ENCODE measurements around the gene GTF2F2. TPM values are rescaled to one million over a fixed set of nuclear protein-coding genes. Genes with fewer than 3 reads are reported as not detected.

GTF2F2 gene
- total RNA-seq, 4 donors from 2014 or later = 24.5 to 35.0 (median 30.5) TPM

DNA sequence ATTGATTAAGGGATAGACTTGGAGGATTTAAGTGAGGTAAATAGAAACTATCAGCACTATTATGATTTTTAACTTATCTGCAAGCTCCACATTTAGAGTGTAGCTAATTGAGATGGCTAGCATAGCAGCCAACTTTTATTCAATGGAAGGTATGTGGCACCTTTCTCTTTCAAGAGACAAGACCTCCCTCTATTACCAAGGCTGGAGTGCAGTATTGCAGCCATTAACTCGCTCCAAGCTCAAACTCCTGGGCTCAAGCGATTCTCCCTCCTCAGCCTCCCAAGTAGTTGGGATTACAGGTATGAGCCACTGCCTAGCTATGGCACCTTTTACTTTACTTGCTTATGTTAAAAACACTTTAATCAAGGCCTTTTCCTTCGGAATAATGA is 212.5 kb downstream of the GTF2F2 start:
- WGBS = 87% methylated on average over 3 of the region's 3 CpGs
- Histone ChIP-seq H3K4me1 (peaks cover 53% of the 10 kb centered on the region), H3K27ac (no peak overlapping the region), H3K36me3 (peaks cover 32% of the 10 kb centered on the region), H3K4me3 (no peak overlapping the region), H3K9me3 (no peaks in the 10 kb centered on the region), H3K27me3 (no peaks in the 10 kb centered on the region)
- no peak for TF ChIP-seq POLR2A (IDR thresholded peaks at IDR 0.05)
- TF ChIP-seq EP300 (IDR thresholded peaks at IDR 0.05) = no peak
- TF ChIP-seq POLR2AphosphoS5 (IDR thresholded peaks at IDR 0.05) = no peak
- TF ChIP-seq, protein P1, sequence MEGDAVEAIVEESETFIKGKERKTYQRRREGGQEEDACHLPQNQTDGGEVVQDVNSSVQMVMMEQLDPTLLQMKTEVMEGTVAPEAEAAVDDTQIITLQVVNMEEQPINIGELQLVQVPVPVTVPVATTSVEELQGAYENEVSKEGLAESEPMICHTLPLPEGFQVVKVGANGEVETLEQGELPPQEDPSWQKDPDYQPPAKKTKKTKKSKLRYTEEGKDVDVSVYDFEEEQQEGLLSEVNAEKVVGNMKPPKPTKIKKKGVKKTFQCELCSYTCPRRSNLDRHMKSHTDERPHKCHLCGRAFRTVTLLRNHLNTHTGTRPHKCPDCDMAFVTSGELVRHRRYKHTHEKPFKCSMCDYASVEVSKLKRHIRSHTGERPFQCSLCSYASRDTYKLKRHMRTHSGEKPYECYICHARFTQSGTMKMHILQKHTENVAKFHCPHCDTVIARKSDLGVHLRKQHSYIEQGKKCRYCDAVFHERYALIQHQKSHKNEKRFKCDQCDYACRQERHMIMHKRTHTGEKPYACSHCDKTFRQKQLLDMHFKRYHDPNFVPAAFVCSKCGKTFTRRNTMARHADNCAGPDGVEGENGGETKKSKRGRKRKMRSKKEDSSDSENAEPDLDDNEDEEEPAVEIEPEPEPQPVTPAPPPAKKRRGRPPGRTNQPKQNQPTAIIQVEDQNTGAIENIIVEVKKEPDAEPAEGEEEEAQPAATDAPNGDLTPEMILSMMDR (IDR thresholded peaks at IDR 0.05) = no peak
- no peak for DNase-seq (ENCODE audit: low spot score in 2 of 2)

DNA sequence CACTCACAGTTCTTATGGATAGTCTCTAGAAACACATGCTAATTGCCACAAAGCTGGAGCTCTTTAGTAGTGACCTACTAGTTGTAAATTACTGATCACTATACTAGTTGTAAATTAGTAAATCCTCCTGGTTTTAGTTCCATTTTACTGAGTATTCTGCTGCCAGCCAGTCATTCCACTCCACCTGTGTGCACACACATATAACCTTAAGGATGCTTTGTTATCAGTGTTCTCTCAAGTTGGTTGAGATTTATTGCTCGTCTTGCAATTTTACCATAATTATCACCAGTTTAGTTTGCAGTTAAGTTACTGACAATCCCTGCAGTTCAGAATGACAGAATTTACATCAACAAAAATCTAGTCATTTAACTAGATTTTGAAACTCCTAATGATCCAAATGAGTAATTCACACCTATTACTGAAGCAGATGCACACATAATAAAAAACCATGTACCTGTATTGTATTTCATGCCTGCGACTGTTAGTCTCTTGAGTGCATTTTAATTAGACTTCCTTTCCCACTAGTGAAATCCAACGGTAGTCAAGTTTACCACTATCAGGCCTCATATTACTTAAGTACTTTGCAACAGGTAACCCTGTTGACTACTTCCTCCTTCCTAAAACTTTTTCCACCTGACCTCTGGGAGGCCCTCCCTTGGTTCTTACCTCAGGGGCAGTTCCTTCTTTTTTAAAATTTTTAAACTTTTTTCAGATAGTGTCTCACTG is 213.1 kb downstream of the GTF2F2 start:
- H3K27ac ChIP-seq = no peak overlapping the region
- peaks cover 59% of the 10 kb centered on the region for H3K4me1 ChIP-seq
- no peaks in the 10 kb centered on the region for H3K27me3 ChIP-seq
- 83% methylated on average over 3 of the region's 3 CpGs for WGBS
- H3K36me3 ChIP-seq = peaks cover 38% of the 10 kb centered on the region
- no peak for DNase-seq (ENCODE audit: low spot score in 2 of 2)
- H3K9me3 ChIP-seq = no peaks in the 10 kb centered on the region
- no peak for TF ChIP-seq POLR2AphosphoS5 (IDR thresholded peaks at IDR 0.05)
- TF ChIP-seq, protein P1 (IDR thresholded peaks at IDR 0.05) = no peak
- TF ChIP-seq EP300 (IDR thresholded peaks at IDR 0.05) = no peak
- TF ChIP-seq POLR2A (IDR thresholded peaks at IDR 0.05) = no peak
- H3K4me3 ChIP-seq = no peak overlapping the region

Other genes starting within 250 kb of the GTF2F2 start
- 1 to 10 TPM; 3.2 to 5.0 (median 4.2) TPM for gene NUFIP1, start 131.0 kb upstream of the GTF2F2 start, total RNA-seq
- gene GPALPP1, start 131.0 kb upstream of the GTF2F2 start, total RNA-seq = 10 to 100 TPM; 17.0 to 33.5 (median 28.6) TPM
- gene KCTD4, start 80.5 kb downstream of the GTF2F2 start, total RNA-seq = 1 to 10 TPM in 3 of 4 donors, under 1 TPM in 1; 0.89 to 3.5 (median 2.2) TPM
- 1,000 to 10,000 TPM; 1,947 to 2,729 (median 2,521) TPM for gene TPT1, start 220.7 kb downstream of the GTF2F2 start, total RNA-seq